ENCODE results near the gene EDIL3.
"Not testable (repeated sequence)": the region's sequence is repeated elsewhere in the genome, so short reads cannot be mapped to it uniquely, and the experiment has no call there.

Gene EDIL3

DNA sequence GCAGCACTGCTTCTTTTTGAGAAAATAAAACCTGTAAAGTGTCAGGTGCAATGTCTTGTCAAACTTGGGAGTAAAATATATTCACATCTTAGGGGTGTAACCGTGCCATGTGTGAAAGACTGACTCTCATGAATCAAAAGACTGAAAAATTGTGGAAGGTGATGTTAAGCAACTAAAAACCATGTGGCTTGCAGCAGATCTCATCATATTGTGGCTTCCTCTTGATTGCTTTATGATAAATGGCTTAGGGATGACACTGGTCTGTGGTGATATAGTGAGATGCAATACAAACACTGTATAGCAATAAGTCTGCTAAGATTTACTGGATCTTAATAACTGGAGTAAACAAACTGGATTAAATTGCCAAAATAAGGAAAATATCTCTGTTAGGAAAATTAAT is 321.6 kb downstream of the EDIL3 start:
- no peak for DNase-seq (ENCODE audit: low spot score)

- DNase-seq (ENCODE audit: low spot score) = no peak
These were observed 325.0 kb downstream of the EDIL3 start for GRCh38 chr5:84059672-84060071.

- DNase-seq (ENCODE audit: low spot score) = no peak
These were observed 326.1 kb downstream of the EDIL3 start for GRCh38 chr5:84058561-84058960.

DNA sequence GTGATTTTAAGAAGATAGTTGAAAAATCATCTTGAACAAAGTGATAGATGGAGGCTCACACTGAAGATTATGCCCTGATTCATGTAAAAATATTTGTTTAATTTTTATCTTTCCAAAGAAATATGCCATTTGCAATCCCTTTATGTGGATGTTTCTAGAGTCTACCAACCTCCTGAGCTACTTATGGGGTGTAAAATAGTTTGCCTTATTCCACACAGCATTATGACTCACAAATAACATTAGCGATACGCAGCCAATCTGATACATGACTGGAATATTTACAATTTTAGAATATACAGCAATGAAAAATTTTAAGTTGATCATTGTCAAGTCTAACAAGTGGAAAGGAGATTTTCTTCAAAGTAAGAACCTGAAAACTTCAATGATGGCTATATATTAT is 327.5 kb downstream of the EDIL3 start:
- no peak for DNase-seq (ENCODE audit: low spot score)

- DNase-seq (ENCODE audit: low spot score) = no peak
These were observed 338.7 kb downstream of the EDIL3 start for GRCh38 chr5:84045964-84046363.

- DNase-seq (ENCODE audit: low spot score) = no peak
These were observed 347.8 kb downstream of the EDIL3 start for GRCh38 chr5:84036842-84037241.

DNA sequence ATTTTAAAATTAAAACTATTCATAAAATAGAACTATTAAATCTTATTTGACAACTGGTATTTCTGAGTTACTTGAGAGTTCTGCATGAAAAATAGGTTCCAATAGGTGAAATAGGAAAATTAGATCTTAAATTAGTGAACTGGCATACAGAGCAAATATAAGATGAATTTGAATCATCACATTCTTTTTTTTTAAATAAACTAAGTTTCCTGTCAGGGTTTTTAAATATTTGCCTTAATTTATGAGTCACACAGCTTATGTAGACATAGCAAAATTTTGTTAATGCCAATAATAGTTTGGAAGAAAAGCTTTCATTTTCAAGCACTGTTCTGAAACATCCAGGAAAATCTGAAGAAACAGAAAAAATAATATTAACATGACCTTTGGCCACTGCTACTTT is 352.4 kb downstream of the EDIL3 start:
- no peak for DNase-seq (ENCODE audit: low spot score)

DNA sequence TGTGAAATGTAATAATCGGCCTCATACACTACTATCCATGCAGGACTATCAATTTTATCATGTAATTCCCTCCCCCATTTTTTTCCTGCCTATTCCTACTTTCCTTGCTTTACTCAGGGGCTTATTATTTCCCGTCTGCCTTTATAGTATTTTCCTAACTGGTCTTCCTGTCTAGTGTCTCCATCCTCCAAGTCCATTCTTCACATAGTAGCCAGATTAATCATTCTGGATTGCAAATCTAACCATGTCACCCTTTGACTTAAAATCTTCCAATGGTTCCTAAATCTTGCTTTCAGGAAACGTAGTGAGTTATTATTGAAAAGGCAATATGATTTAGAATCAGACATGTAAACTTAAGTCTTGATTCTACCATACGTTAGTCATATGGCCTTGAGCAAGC is 356.6 kb downstream of the EDIL3 start:
- no peak for DNase-seq (ENCODE audit: low spot score)

GRCh38 chr5:84018521-84018920 is 366.2 kb downstream of the EDIL3 start:
- not testable (repeated sequence) for DNase-seq (ENCODE audit: low spot score)

- no peak for DNase-seq (ENCODE audit: low spot score)
These were observed 367.0 kb downstream of the EDIL3 start for GRCh38 chr5:84017523-84018172.

DNA sequence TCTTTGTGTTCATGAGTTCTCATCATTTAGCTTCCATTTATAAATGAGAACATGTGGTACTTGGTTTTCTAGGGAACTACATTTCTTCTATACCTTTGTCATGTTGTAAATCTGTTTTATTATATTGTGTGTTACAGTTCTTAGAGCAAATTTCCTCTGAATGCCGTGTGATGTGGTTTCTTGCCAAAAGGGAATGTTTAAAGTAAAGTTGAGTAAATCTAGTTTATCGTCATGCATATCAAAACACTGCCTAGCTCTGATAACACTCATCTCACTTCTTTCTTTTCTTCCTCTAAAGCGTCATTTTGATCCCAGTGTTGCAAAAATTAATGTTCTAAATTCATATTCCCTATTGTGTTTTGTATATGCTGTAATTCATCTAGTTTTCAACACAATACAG is 368.6 kb downstream of the EDIL3 start:
- DNase-seq (ENCODE audit: low spot score) = no peak

DNA sequence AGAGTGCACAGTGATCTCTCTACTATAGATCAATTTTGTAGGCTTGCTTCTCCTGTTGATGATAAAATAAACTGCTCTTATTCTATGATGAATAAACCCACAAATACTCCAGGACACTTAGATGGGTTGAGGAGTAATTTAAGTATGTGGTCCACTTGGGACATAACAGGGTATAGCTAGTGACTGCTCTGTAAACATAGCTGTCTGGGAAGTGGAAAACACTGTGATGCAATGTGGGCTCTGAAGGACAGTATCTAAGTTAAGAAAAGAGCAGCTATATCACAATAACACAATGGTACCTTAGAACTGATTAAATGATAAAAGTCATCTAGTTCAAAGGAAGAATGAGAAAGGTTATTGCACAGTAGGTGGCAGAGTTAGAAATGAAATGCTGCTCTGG is 369.7 kb downstream of the EDIL3 start:
- no peak for DNase-seq (ENCODE audit: low spot score)

DNA sequence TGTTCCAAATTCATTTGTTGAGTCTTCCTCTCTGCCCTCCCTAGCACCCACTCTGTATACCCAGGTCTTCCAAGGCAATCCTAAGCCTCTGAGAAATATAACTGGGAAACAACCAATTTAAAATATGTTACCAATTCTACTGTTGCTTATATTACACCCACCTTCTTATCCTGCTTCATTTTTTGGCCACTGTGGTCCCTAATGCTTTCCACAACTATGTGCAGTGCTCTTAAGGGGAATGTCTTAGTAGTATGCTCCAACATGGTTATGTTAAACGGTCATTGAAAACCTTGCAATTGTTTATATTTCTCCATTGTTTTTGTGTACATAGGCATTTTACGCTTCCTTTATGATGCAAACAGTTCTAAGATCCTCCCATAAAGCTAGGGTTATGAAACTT is 390.9 kb downstream of the EDIL3 start:
- no peak for DNase-seq (ENCODE audit: low spot score)

GRCh38 chr5:83991566-83992224 is 393.0 kb downstream of the EDIL3 start:
- DNase-seq (ENCODE audit: low spot score) = no peak

DNA sequence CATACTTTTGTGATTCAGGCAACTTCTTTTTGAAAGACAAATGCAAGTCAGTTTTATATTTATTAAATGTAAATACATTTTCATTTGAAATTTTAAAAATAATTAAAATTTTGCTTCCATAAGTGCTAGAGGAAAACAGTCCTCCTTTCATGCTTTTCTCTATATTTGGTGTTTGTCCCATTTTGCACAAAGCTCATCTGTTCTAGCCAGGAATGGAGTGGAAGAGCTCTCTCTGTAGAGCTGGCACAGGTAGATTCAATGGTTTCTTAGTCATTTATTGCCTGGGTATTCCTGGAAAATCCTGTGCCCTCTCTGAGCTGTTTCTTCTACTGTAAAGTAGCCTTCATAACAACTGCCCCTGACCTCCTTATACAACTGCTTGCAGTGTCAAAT is 396.4 kb downstream of the EDIL3 start:
- DNase-seq (ENCODE audit: low spot score) = no peak

GRCh38 chr5:83987513-83988292 is 397.0 kb downstream of the EDIL3 start:
- DNase-seq (ENCODE audit: low spot score) = no peak

- no peak for DNase-seq (ENCODE audit: low spot score)
These were observed 400.8 kb downstream of the EDIL3 start for GRCh38 chr5:83983852-83984251.

DNA sequence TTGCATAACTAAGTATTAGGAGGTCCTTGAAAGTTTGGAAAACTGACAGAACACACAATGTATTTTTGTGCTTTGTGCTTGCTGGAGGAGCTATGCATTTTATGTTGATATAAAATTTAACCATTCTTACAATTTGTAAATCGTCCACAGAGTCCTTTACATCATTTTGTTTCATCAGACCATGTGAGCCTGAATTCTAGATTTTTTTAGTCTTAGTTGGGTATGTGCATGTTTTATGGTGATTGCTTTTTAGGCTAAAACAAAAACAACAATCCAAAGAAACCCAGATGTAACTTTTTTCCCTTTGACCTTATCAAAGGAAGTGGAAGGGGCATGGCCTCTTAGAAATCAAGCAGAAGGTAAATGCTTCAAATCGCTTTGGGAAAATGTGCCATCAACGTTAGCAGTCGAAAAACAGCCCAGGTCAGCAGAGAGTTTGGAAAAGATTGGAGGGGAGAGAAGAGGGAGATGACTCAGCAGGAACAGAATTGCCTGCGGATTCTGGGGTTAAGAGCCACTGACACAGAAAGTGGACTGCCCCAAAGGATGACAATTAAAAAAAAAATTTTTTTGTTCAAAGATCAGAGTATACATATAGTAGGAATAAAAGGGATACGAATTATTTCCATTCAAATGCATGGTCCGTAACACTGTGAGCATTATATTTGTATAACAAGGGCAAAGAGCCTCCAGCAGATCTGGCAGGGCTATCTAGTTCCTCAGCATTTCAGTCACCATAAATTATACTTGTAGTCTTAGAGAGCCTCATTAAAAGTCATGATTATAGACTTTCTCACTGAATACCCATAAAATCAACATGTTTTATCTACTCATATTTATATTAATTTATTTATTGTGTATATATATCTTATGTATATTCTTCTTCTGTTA is 410.5 kb downstream of the EDIL3 start:
- DNase-seq (ENCODE audit: low spot score) = no peak

DNA sequence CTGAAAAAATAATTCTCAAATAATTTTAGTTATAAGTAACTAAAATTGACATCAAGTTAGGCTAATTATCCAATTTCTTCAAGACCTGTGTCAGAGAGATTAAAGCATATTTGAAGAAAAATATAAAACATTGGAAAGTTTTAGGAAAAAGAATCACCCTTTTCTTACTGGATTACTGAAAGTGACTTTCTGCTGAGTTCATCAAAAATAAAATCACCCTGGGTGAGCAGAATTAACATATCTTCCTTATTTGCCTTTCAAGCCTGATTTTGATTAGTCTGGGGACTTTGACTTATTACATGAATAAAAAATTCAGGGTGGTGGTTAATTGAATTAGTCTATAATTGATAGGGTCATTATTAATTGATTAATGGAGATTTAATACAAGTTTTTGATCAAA is 411.8 kb downstream of the EDIL3 start:
- no peak for DNase-seq (ENCODE audit: low spot score)

DNA sequence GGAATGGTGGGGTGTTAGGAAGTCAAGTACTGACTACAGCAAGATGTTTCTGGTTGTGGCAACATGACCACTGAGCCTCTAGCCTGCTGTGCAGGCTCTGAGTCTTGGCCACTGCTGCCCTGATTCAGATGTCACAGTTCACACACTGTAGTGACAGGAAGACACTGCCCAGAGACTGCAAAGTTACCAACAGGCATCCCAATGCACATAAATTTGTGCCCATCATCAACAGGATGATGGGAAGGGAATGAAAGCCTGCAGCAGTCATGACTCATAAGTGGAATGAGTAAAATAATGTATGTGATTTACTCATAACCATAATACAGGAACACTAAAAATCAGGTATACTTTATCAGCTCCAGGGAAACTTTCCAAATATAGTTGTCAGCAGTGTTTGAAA is 412.4 kb downstream of the EDIL3 start:
- DNase-seq (ENCODE audit: low spot score) = no peak

- DNase-seq (ENCODE audit: low spot score) = no peak
These were observed 417.3 kb downstream of the EDIL3 start for GRCh38 chr5:83967417-83967816.

GRCh38 chr5:83965441-83965840 is 419.2 kb downstream of the EDIL3 start:
- no peak for DNase-seq (ENCODE audit: low spot score)

Data from activated CD4-positive, alpha-beta T cell treated with anti-CD3 and anti-CD28 coated beads, Interleukin-2, Interleukin-4, amounts not matched to agents 100 ng/mL and 50 ng/mL, durations not matched to agents 16 hours and 8 hours (primary cell).